Stimulated activated naive B cell treated with anti-CD40 and anti-IgM and Interleukin-4, amounts not matched to agents 10 μg/mL and 1 μg/mL and 100 μg/mL, for 72 hours (primary cell): Measurements from ENCODE around the gene OCA2.

Experiments used
- ATAC-seq, 2 donors: fragments of 150-1000 bp; cut with Tn5 transposase; replicated peaks; 2 replicates each; pipeline ENCODE4 v1.10.0; 2021; ENCODE audit warnings: moderate library complexity in 1 of 2
- DNase-seq: peaks from one replicate; pipeline ENCODE4 v3.0.0; 2021
- H3K27ac Mint-ChIP-seq: one replicate; pipeline ENCODE4 v1.8.0; 2022; ENCODE audit warnings: mild to moderate bottlenecking, mixed read lengths
- H3K27me3 Mint-ChIP-seq, 2 donors: one replicate each; pipeline ENCODE4 v1.8.0; 2022; ENCODE audit warnings: mixed read lengths in 2 of 2
- H3K36me3 Mint-ChIP-seq, 2 donors: one replicate each; pipeline ENCODE4 v1.8.0; 2022; ENCODE audit warnings: mixed read lengths in 2 of 2, mild to moderate bottlenecking in 1 of 2
- H3K4me1 Mint-ChIP-seq, 2 donors: one replicate each; pipeline ENCODE4 v1.8.0; 2022; ENCODE audit warnings: mixed read lengths in 2 of 2, mild to moderate bottlenecking in 1 of 2
- H3K4me3 Mint-ChIP-seq, 2 donors: one replicate each; pipeline ENCODE4 v1.8.0; 2022; ENCODE audit warnings: mild to moderate bottlenecking in 2 of 2, mixed read lengths in 2 of 2, moderate library complexity in 1 of 2
- H3K9me3 Mint-ChIP-seq, 2 donors: one replicate each; pipeline ENCODE4 v1.8.0; 2022; ENCODE audit warnings: mixed read lengths in 2 of 2, mild to moderate bottlenecking in 1 of 2

Gene OCA2

DNA sequence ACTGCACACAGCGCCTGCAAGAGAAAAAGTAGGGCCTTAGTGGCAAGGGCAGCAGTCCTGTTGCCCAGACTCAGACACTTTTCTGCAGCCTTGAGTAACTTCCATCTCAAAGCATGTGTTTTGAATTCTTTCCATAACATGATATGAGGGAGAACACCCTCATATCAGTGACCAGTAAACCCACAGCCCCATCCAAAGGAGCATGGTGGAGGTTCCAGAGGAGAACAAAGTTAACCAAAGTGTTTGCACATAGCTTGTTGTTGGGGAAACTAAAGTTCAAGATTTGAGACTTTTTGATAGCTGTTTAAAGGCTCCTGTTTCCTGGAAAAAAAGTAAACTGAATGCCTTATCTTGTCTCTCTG, 74.2 kb downstream of the OCA2 start:
- DNase-seq, result no peak
- Mint-ChIP-seq H3K36me3 (no peaks in the 10 kb centered on the region), H3K9me3 (no peaks in the 10 kb centered on the region), H3K27me3 (peaks cover 0 to 3% of the 10 kb centered on the region in 2 donors), H3K4me3 (no peak overlapping the region), H3K4me1 (peaks cover 0 to 4% of the 10 kb centered on the region in 2 donors), H3K27ac (no peak overlapping the region)
- ATAC-seq, result no peak

- H3K27ac Mint-ChIP-seq, result no peak overlapping the region
- H3K4me3 Mint-ChIP-seq, result no peak overlapping the region
- H3K27me3 Mint-ChIP-seq, result peaks cover 0 to 3% of the 10 kb centered on the region in 2 donors
- ATAC-seq (peak in 1 of 2 donors; percentile 22), DNase-seq (no peak)
- no peaks in the 10 kb centered on the region for H3K36me3 Mint-ChIP-seq
- H3K9me3 Mint-ChIP-seq, result no peaks in the 10 kb centered on the region
- H3K4me1 Mint-ChIP-seq, result peaks cover 0 to 4% of the 10 kb centered on the region in 2 donors
Observed at GRCh38 chr15:28023933-28024888, 74.9 kb downstream of the OCA2 start.

- ATAC-seq, result no peak
- H3K27me3 Mint-ChIP-seq, result peaks cover 3 to 4% of the 10 kb centered on the region in 2 donors
- H3K4me3 Mint-ChIP-seq, result no peak overlapping the region
- H3K9me3 Mint-ChIP-seq, result no peaks in the 10 kb centered on the region
- H3K4me1 Mint-ChIP-seq, result peaks cover 0 to 4% of the 10 kb centered on the region in 2 donors
- no peak for DNase-seq
- H3K27ac Mint-ChIP-seq, result no peak overlapping the region
- no peaks in the 10 kb centered on the region for H3K36me3 Mint-ChIP-seq
Observed at GRCh38 chr15:28023422-28023821, 75.7 kb downstream of the OCA2 start.

GRCh38 chr15:28022961-28023360, 76.2 kb downstream of the OCA2 start:
- DNase-seq (no peak), ATAC-seq (no peak)
- Mint-ChIP-seq H3K4me1 (peaks cover 0 to 4% of the 10 kb centered on the region in 2 donors), H3K36me3 (no peaks in the 10 kb centered on the region), H3K4me3 (no peak overlapping the region), H3K27me3 (peaks cover 3 to 8% of the 10 kb centered on the region in 2 donors), H3K9me3 (no peaks in the 10 kb centered on the region), H3K27ac (no peak overlapping the region)

DNA sequence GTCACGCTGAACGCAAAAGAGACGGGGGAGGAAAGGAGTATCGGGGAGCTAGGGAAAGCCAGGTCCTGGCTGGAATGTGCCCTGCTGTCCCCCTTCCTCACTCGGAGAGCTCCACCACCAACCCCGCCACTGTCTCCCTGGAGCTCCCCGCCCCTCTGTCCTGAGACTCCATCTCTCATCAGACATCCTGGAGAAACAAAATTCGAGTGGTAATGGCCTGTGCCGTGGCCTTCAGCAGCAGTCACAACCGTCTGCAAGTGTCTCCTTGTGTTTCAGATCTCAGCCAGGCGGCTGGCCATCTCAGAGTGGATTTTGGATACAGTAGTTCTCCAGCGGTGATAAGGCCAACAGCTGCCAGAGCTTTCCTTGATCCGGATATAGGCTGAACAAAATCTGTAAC, 76.9 kb downstream of the OCA2 start:
- no peaks in the 10 kb centered on the region for H3K9me3 Mint-ChIP-seq
- no peak for ATAC-seq
- no peaks in the 10 kb centered on the region for H3K36me3 Mint-ChIP-seq
- peaks cover 0 to 10% of the 10 kb centered on the region in 2 donors for H3K4me1 Mint-ChIP-seq
- no peak overlapping the region for H3K27ac Mint-ChIP-seq
- H3K4me3 Mint-ChIP-seq, result no peak overlapping the region
- no peak for DNase-seq
- peaks cover 3 to 8% of the 10 kb centered on the region in 2 donors for H3K27me3 Mint-ChIP-seq

DNA sequence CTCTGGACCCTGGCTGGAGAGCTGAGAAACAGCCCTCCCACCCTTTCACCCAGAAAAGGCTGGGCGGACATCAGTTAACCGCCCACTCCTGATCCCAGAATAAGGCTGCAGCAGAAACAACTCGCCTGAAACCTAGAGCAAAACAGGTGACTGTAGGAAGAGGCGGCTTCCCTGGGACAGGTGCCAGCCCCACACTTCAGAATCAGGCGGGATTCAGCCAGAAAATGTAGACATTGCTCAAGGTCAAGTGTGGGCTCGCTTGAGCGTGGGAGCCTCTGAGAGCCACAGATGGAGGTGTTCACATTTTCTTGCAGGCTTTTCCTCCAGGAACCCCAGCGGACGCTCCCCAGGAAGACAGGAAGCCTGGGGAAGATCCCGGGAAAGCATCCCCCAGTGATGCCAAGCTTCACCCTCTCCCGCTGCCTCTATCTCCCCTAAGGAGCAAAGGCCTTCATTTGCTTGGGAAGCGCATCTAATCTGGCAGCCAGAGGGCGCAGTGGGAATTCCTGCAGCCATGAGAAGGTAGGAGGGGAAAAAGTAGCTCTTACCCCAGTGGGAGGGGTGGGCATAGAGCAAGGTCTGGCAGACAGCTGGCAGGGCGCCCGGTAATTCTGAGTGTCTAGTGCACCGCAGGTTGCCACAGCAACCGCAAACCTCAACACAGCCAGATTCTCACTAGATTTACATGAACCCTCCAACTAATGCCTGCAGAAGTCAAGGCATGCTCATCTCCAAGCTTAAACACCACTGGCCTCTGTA, 77.7 kb downstream of the OCA2 start:
- DNase-seq (no peak), ATAC-seq (peak; percentile 52 to 55)
- Mint-ChIP-seq H3K36me3 (no peaks in the 10 kb centered on the region), H3K9me3 (no peaks in the 10 kb centered on the region), H3K4me1 (peaks cover 0 to 13% of the 10 kb centered on the region in 2 donors), H3K27me3 (peaks cover 3 to 8% of the 10 kb centered on the region in 2 donors), H3K27ac (no peak overlapping the region), H3K4me3 (no peak overlapping the region)

- no peak for DNase-seq
- Mint-ChIP-seq H3K9me3 (no peaks in the 10 kb centered on the region), H3K4me1 (peaks cover 0 to 13% of the 10 kb centered on the region in 2 donors), H3K27ac (no peak overlapping the region), H3K4me3 (no peak overlapping the region), H3K36me3 (no peaks in the 10 kb centered on the region), H3K27me3 (peaks cover 3 to 8% of the 10 kb centered on the region in 2 donors)
- no peak for ATAC-seq
Observed at GRCh38 chr15:28020644-28021043, 78.5 kb downstream of the OCA2 start.

DNA sequence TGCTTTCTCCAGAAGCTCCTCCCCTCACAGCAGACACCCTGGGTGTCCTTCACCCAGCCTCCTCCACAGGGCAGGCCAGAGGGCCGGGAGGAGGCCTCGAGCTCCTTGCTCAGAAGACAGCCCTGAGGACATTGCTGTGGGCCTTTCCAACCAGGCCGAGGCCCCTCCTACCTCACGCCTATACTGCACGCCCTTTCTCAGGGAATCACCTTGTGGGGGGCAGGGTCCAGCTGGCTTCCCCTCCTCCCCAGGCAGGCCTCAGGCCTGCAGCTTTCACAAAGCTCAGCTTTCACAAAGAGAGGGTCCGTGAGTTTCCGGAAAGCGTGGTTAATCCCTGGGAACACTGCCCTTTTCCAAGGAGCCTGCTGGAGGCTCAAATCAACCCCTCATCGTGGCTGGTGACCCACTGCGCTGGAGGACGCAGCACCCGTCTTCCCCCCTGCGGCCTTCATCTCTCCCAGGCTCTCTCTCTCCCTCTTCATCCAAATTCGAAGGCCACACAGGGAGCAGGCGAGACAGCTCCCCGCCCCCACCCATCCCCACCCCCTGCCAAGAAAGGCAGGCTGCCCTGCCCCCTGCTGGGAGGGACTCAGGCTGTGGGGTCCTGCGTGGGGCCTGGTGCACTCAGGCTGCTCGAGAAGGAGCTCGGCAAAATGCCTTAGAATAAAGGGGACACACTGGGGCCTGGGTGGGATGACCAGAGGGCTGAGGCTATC, 79.4 kb downstream of the OCA2 start:
- no peak for ATAC-seq
- Mint-ChIP-seq H3K27me3 (peaks cover 3 to 8% of the 10 kb centered on the region in 2 donors), H3K27ac (no peak overlapping the region), H3K4me1 (peaks cover 0 to 13% of the 10 kb centered on the region in 2 donors), H3K36me3 (no peaks in the 10 kb centered on the region), H3K4me3 (no peak overlapping the region), H3K9me3 (no peaks in the 10 kb centered on the region)
- no peak for DNase-seq

DNA sequence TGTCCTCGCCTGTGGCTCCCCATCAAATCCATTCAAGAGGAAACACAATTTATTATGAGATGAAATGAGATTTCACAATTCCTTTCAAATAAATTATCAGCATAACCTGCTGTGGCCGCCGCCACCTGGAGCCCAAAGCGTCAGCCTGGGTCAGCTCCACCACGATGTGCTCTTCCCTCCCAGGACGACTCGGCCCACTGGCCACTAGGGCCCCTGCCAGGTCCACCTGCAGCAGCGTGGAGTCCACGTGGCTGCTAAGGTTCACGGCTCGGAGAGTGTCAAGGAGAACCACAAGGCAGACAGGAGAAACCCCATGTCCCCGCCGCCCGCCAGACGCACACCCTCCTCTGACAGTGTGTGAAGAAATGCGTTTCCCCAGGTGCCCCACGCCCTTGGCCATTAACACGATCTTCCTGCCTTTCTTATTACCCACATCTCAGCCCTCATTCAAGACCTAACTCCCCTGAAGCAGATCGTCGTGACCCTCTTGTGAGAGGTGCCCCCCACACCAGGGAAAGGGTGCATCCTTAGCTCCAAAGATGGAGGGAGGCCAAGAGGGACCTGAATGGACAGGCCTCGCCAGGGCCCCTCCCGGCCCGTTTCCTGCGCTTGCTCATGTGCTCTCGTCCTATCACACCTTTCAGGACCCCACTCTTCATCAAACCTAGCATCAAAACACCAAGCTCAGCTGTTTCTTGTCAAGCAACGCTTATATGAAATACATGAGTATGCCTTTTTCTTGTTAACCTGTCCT, 80.6 kb downstream of the OCA2 start:
- H3K4me3 Mint-ChIP-seq, result no peak overlapping the region
- no peak for ATAC-seq
- no peaks in the 10 kb centered on the region for H3K9me3 Mint-ChIP-seq
- peaks cover 0 to 13% of the 10 kb centered on the region in 2 donors for H3K4me1 Mint-ChIP-seq
- H3K27ac Mint-ChIP-seq, result no peak overlapping the region
- H3K36me3 Mint-ChIP-seq, result no peaks in the 10 kb centered on the region
- H3K27me3 Mint-ChIP-seq, result peaks cover under 1 to 8% of the 10 kb centered on the region in 2 donors
- DNase-seq, result no peak

DNA sequence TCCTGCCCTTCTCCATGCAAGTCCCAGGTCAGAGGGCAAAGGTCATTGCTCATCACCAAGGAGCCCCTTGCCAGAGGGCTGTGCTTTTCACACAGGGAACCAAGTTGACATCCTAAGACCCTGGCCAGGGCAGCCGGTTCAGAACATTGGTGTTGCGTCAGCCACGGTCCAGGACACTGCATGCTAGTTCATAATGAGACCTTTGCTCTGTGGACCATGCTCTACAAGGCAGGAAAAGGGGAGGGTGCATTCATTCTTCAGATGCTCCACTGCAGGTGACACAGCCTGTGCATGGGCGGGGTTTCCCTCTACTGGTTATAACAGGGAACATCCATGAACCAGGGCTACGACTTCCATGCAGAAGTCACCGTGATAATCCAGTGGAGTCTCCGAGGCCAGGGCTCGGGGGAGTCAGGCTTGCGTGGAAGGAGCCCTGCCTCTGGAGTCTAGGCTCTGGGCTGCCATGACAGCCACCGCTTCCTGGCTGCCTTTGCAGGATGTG, 81.6 kb downstream of the OCA2 start:
- H3K36me3 Mint-ChIP-seq, result no peaks in the 10 kb centered on the region
- H3K27ac Mint-ChIP-seq, result no peak overlapping the region
- DNase-seq (no peak), ATAC-seq (peak in 1 of 2 donors; percentile 33)
- peaks cover 0 to 13% of the 10 kb centered on the region in 2 donors for H3K4me1 Mint-ChIP-seq
- H3K4me3 Mint-ChIP-seq, result no peak overlapping the region
- H3K27me3 Mint-ChIP-seq, result peaks cover 0 to 8% of the 10 kb centered on the region in 2 donors
- H3K9me3 Mint-ChIP-seq, result no peaks in the 10 kb centered on the region

GRCh38 chr15:28015855-28016254, 83.3 kb downstream of the OCA2 start:
- Mint-ChIP-seq H3K4me1 (peaks cover 0 to 9% of the 10 kb centered on the region in 2 donors), H3K27me3 (peaks cover 0 to 8% of the 10 kb centered on the region in 2 donors), H3K27ac (no peak overlapping the region), H3K9me3 (no peaks in the 10 kb centered on the region), H3K36me3 (no peaks in the 10 kb centered on the region), H3K4me3 (no peak overlapping the region)
- ATAC-seq (no peak), DNase-seq (no peak)

DNA sequence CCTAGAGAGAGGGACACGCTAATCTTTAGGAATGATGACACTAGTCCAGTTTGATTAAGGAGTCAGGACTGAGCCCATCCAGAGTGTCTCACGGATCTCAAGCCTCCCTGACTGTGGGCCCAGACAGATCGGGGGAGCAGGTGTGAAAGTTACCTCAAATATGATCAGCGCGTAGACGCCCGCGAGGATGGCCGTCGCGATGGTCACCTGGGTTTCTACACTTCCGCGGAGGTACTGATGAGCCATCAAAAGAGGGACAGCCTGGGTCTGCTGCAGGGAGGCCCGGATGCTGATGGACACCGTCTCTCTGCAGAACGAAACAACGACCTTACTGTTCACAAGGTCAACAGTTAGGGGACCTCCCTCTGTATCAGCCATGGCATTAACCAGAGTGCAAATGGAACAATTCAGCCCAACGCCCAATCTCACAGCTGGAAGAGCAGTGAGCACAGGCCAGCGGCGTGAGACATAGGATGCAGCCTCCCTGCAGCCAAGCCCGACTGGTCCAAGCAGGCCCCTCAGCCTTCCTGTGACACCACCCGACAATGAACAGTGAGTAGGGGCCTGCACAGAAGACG, 84.4 kb downstream of the OCA2 start:
- Mint-ChIP-seq H3K4me3 (no peak overlapping the region), H3K9me3 (no peaks in the 10 kb centered on the region), H3K27me3 (peaks cover 0 to 8% of the 10 kb centered on the region in 2 donors), H3K36me3 (no peaks in the 10 kb centered on the region), H3K4me1 (peaks cover 0 to 9% of the 10 kb centered on the region in 2 donors), H3K27ac (no peak overlapping the region)
- ATAC-seq (no peak), DNase-seq (no peak)

GRCh38 chr15:28013976-28014375, 85.1 kb downstream of the OCA2 start:
- peaks cover 0 to 9% of the 10 kb centered on the region in 2 donors for H3K4me1 Mint-ChIP-seq
- DNase-seq, result no peak
- H3K9me3 Mint-ChIP-seq, result no peaks in the 10 kb centered on the region
- H3K27ac Mint-ChIP-seq, result no peak overlapping the region
- no peak overlapping the region for H3K4me3 Mint-ChIP-seq
- ATAC-seq, result no peak
- peaks cover 0 to 8% of the 10 kb centered on the region in 2 donors for H3K27me3 Mint-ChIP-seq
- no peaks in the 10 kb centered on the region for H3K36me3 Mint-ChIP-seq
